H1 (cell line): Measurements from ENCODE around the gene BATF3. TPM values are rescaled to one million over a fixed set of nuclear protein-coding genes. Genes with fewer than 3 reads are reported as not detected.

Source experiments
- CTCF ChIA-PET: fragments of 300-600 bp; sonication (Branson Sonifier 250); formaldehyde crosslinking; loops from one replicate; lab custom pipeline; 2021; ENCODE audit not compliant: partially characterized antibody; lab: Charles Lee
- POLR2A ChIA-PET: fragments of 300-600 bp; sonication (Branson Sonifier 250); formaldehyde crosslinking; loops from one replicate; lab custom pipeline; 2021; ENCODE audit warnings: inconsistent platforms; ENCODE audit not compliant: partially characterized antibody; lab: Charles Lee
- DNase-seq, 2 experiments: peaks; one replicate each; pipeline versions ENCODE4 v3.0.0 to v3.0.0-alpha.2; 2010 to 2022; ENCODE audit warnings: low spot score in 2 of 2, low read depth in 1 of 2, mixed read lengths in 1 of 2
- FAIRE-seq: peaks from 2 replicates; lab custom pipeline; 2011; peaks lifted over from hg19 to GRCh38; lab: Jason Lieb, UNC
- H2AFZ ChIP-seq: 2 replicates; pipeline ENCODE4 v1.8.1; 2012; ENCODE audit warnings: low read length, inconsistent platforms
- H2AK5ac ChIP-seq: 2 replicates; pipeline ENCODE4 v1.6.1; 2013; ENCODE audit warnings: low read depth, low read length
- H2BK120ac ChIP-seq: replicated peaks from 2 replicates; pipeline ENCODE3; 2013; ENCODE audit warnings: low read depth, low read length, inconsistent platforms
- H2BK12ac ChIP-seq: 2 replicates; pipeline ENCODE4 v1.6.1; 2013; ENCODE audit warnings: low read depth, low read length
- H2BK15ac ChIP-seq: 2 replicates; pipeline ENCODE4 v1.6.1; 2013; ENCODE audit warnings: low read length
- H2BK20ac ChIP-seq: 2 replicates; pipeline ENCODE4 v1.6.1; 2013; ENCODE audit warnings: low read length
- H2BK5ac ChIP-seq: 2 replicates; pipeline ENCODE4 v1.6.1; 2013; ENCODE audit warnings: low read depth, low read length
- H3K14ac ChIP-seq: 2 replicates; pipeline ENCODE4 v1.6.1; 2013; ENCODE audit warnings: inconsistent platforms; ENCODE audit not compliant: insufficient read length
- H3K18ac ChIP-seq: 2 replicates; pipeline ENCODE4 v1.6.1; 2013; ENCODE audit warnings: low read length; ENCODE audit errors: extremely low read depth
- H3K23ac ChIP-seq: 2 replicates; pipeline ENCODE4 v1.6.1; 2013; ENCODE audit warnings: inconsistent platforms; ENCODE audit not compliant: insufficient read length
- H3K23me2 ChIP-seq: 2 replicates; pipeline ENCODE4 v1.6.1; 2013; ENCODE audit warnings: low read depth, low read length
- H3K27ac ChIP-seq: 2 replicates; pipeline ENCODE4 v1.6.1; 2011; ENCODE audit warnings: low read depth, low read length, inconsistent platforms
- H3K27me3 ChIP-seq, 4 experiments: replicated peaks in 1 of 4; 1 replicate in 1 of 4; 2 replicates in 3 of 4; pipeline versions ENCODE4 v1.6.1 to v1.8.1; 2011 to 2013; ENCODE audit warnings: low read length in 3 of 4, mild to moderate bottlenecking in 3 of 4, inconsistent platforms in 2 of 4, mixed read lengths in 2 of 4, moderate library complexity in 1 of 4; ENCODE audit not compliant: control insufficient read depth in 3 of 4, insufficient read depth in 3 of 4; ENCODE audit errors: extremely low read depth in 1 of 4
- H3K36me3 ChIP-seq, 4 experiments: 2 replicates each; pipeline versions ENCODE4 v1.6.1 to v1.8.1; 2011 to 2013; ENCODE audit warnings: mild to moderate bottlenecking in 4 of 4, low read length in 3 of 4, moderate library complexity in 2 of 4, control low read depth in 1 of 4, inconsistent platforms in 1 of 4; ENCODE audit not compliant: insufficient read depth in 4 of 4, control insufficient read depth in 2 of 4
- H3K4ac ChIP-seq: replicated peaks from 2 replicates; pipeline ENCODE3; 2013; ENCODE audit warnings: low read length, low read depth, mixed read lengths, inconsistent platforms; ENCODE audit not compliant: insufficient read length
- H3K4me1 ChIP-seq, 4 experiments: replicated peaks in 1 of 4; 1 replicate in 1 of 4; 2 replicates in 3 of 4; pipeline versions ENCODE4 v1.6.1 to v1.8.1; 2011 to 2013; ENCODE audit warnings: low read length in 3 of 4, inconsistent platforms in 2 of 4, mixed read lengths in 1 of 4; ENCODE audit not compliant: insufficient read depth in 4 of 4, control insufficient read depth in 3 of 4
- H3K4me2 ChIP-seq, 2 experiments: 2 replicates each; pipeline versions ENCODE4 v1.6.1 to v1.8.1; 2011 to 2013; ENCODE audit warnings: low read depth in 2 of 2, low read length in 2 of 2, control low read depth in 1 of 2, inconsistent platforms in 1 of 2, mild to moderate bottlenecking in 1 of 2; ENCODE audit not compliant: insufficient read depth in 1 of 2
- H3K4me3 ChIP-seq, 4 experiments: fragments of 200-600, 300-600 bp in 1 of 4; sonication (generic), shearing (Covaris generic), sonication (Bioruptor Twin) in 1 of 4; 2 replicates each; pipeline versions ENCODE4 v1.5.1 to v1.8.1; 2011 to 2016; ENCODE audit warnings: low read length in 4 of 4, low read depth in 3 of 4, control low read depth in 2 of 4, inconsistent platforms in 2 of 4, mild to moderate bottlenecking in 2 of 4, mixed read lengths in 1 of 4, moderate library complexity in 1 of 4; ENCODE audit not compliant: insufficient read depth in 2 of 4; ENCODE audit errors: extremely low read depth in 1 of 4
- H3K56ac ChIP-seq: replicated peaks from 2 replicates; pipeline ENCODE3; 2013; ENCODE audit warnings: low read depth, mild to moderate bottlenecking, mixed read lengths, low read length, inconsistent platforms; ENCODE audit not compliant: insufficient read length
- H3K79me1 ChIP-seq: 2 replicates; pipeline ENCODE4 v1.6.1; 2013; ENCODE audit warnings: low read depth, low read length, control low read depth
- H3K79me2 ChIP-seq, 2 experiments: 2 replicates each; pipeline versions ENCODE4 v1.6.1 to v1.8.1; 2012 to 2013; ENCODE audit warnings: low read length in 2 of 2, mild to moderate bottlenecking in 2 of 2, inconsistent platforms in 1 of 2; ENCODE audit not compliant: insufficient read depth in 2 of 2, control insufficient read depth in 1 of 2
- H3K9ac ChIP-seq, 4 experiments: replicated peaks in 1 of 4; 1 replicate in 1 of 4; 2 replicates in 3 of 4; pipeline versions ENCODE4 v1.6.1 to v1.8.1; 2011 to 2013; ENCODE audit warnings: low read depth in 3 of 4, low read length in 3 of 4, control low read depth in 2 of 4, mild to moderate bottlenecking in 2 of 4, moderate library complexity in 2 of 4, inconsistent platforms in 1 of 4; ENCODE audit errors: extremely low read depth in 1 of 4
- H3K9me3 ChIP-seq, 2 experiments: 2 replicates each; pipeline versions ENCODE4 v1.6.1 to v1.8.1; 2012 to 2013; ENCODE audit warnings: mild to moderate bottlenecking in 2 of 2, moderate library complexity in 2 of 2, control low read depth in 1 of 2, inconsistent platforms in 1 of 2, low read depth in 1 of 2, low read length in 1 of 2, mixed read lengths in 1 of 2; ENCODE audit not compliant: insufficient read depth in 2 of 2
- H4K20me1 ChIP-seq, 2 experiments: replicated peaks in 1 of 2; 2 replicates each; pipeline versions ENCODE3 to v1.8.1; 2011 to 2013; ENCODE audit warnings: inconsistent platforms in 2 of 2, low read length in 2 of 2, mild to moderate bottlenecking in 1 of 2; ENCODE audit not compliant: insufficient read depth in 2 of 2, control insufficient read depth in 1 of 2
- H4K5ac ChIP-seq: 2 replicates; pipeline ENCODE4 v1.6.1; 2013; ENCODE audit warnings: low read length, low read depth, mixed read lengths, inconsistent platforms; ENCODE audit not compliant: insufficient read length
- H4K8ac ChIP-seq: 2 replicates; pipeline ENCODE4 v1.8.0; 2013; ENCODE audit warnings: mild to moderate bottlenecking, moderate library complexity, low read length, inconsistent platforms; ENCODE audit not compliant: insufficient read depth; ENCODE audit errors: extremely low read depth
- H4K91ac ChIP-seq: replicated peaks from 2 replicates; pipeline ENCODE3; 2013; ENCODE audit warnings: low read length, mixed read lengths, inconsistent platforms; ENCODE audit not compliant: insufficient read length
- BACH1 ChIP-seq: IDR thresholded peaks from 2 replicates; pipeline ENCODE4 v1.6.1; 2012; ENCODE audit warnings: low read length, improper control_type of control experiment
- CEBPB ChIP-seq: IDR thresholded peaks from 2 replicates; pipeline ENCODE4 v1.6.1; 2012; ENCODE audit warnings: low read depth, low read length
- CHD2 ChIP-seq: IDR thresholded peaks from 2 replicates; pipeline ENCODE4 v1.6.1; 2012; ENCODE audit warnings: low read length, improper control_type of control experiment
- JUN ChIP-seq: IDR thresholded peaks from 2 replicates; pipeline ENCODE4 v1.6.1; 2011; ENCODE audit warnings: low read depth, mild to moderate bottlenecking, improper control_type of control experiment, low read length
- MAFK ChIP-seq: IDR thresholded peaks from 2 replicates; pipeline ENCODE4 v1.6.1; 2012; ENCODE audit warnings: low read depth, mild to moderate bottlenecking, improper control_type of control experiment, low read length
- NANOG ChIP-seq: IDR thresholded peaks from 2 replicates; pipeline ENCODE4 v1.6.1; 2011; ENCODE audit warnings: low read length, low read depth, mild to moderate bottlenecking, inconsistent platforms; ENCODE audit not compliant: insufficient read depth, poor library complexity, severe bottlenecking
- NRF1 ChIP-seq: IDR thresholded peaks from 2 replicates; pipeline ENCODE4 v1.6.1; 2011; ENCODE audit warnings: mild to moderate bottlenecking, low read depth, low read length, improper control_type of control experiment
- RAD21 ChIP-seq, 2 experiments: IDR thresholded peaks in 1 of 2; conservative IDR thresholded peaks in 1 of 2; 2 replicates each; pipeline ENCODE4 v1.6.1; 2011; ENCODE audit warnings: low read depth in 2 of 2, low read length in 2 of 2, improper control_type of control experiment in 1 of 2, inconsistent platforms in 1 of 2, mild to moderate bottlenecking in 1 of 2, moderate library complexity in 1 of 2
- RFX5 ChIP-seq: IDR thresholded peaks from 2 replicates; pipeline ENCODE4 v1.6.1; 2011; ENCODE audit warnings: low read depth, low read length, improper control_type of control experiment, borderline replicate concordance
- WGBS, 2 experiments: shearing (Covaris generic) in 1 of 2; methylation state at CpG; one replicate each; pipeline versions ENCODE4 v1.1.6 to v1.1.7; 2013 to 2015; ENCODE audit warnings: low lambda C conversion rate in 2 of 2, mixed read lengths in 2 of 2, inconsistent platforms in 1 of 2, low coverage in 1 of 2, missing lambda C conversion rate in 1 of 2; ENCODE audit not compliant: insufficient replicate concordance in 2 of 2, insufficient coverage in 1 of 2, insufficient read length in 1 of 2; ENCODE audit errors: extremely low coverage in 1 of 2, missing lambda C conversion rate in 1 of 2; 5-methylcytosine and 5-hydroxymethylcytosine counted together
- polyA plus RNA-seq, 7 experiments: library from polyadenylated mRNA; depleted of rRNA in 3 of 7; stranded (reverse) in 5 of 7; unstranded in 2 of 7; fragments of >200 nt in 5 of 7; fragments of 200-250 nt in 2 of 7; gene quantifications; 1 replicate in 5 of 7; 2 replicates in 1 of 7; 4 replicates in 1 of 7; pipeline versions ENCODE4 v1.2.1 to v1.2.3, GENCODE V29; 2011 to 2013; ENCODE audit warnings: missing spikeins in 2 of 7, mixed read lengths in 2 of 7
- total RNA-seq: library from RNA; stranded (reverse); fragmentation: NEBNext Ultra II Directional; extraction: Animal tissue kit (Norgen Biotek cat#: 25700); gene quantifications from 2 replicates; pipeline ENCODE4 v1.2.1, GENCODE V29; 2021
- TF ChIP-seq, protein P1 (sequence below): IDR thresholded peaks from 2 replicates; pipeline ENCODE4 v1.6.1; 2011; ENCODE audit warnings: low read length, improper control_type of control experiment
- TF ChIP-seq, protein P2 (sequence below): IDR thresholded peaks from 2 replicates; pipeline ENCODE4 v1.6.1; 2011; ENCODE audit warnings: low read depth, mild to moderate bottlenecking, low read length; ENCODE audit not compliant: insufficient read depth

Gene BATF3
- total and polyA plus RNA-seq, 2 of the 8 experiments (the other 6 are each of a cell fraction or from before 2014, with no cell fraction given), result 6.3 TPM

DNA sequence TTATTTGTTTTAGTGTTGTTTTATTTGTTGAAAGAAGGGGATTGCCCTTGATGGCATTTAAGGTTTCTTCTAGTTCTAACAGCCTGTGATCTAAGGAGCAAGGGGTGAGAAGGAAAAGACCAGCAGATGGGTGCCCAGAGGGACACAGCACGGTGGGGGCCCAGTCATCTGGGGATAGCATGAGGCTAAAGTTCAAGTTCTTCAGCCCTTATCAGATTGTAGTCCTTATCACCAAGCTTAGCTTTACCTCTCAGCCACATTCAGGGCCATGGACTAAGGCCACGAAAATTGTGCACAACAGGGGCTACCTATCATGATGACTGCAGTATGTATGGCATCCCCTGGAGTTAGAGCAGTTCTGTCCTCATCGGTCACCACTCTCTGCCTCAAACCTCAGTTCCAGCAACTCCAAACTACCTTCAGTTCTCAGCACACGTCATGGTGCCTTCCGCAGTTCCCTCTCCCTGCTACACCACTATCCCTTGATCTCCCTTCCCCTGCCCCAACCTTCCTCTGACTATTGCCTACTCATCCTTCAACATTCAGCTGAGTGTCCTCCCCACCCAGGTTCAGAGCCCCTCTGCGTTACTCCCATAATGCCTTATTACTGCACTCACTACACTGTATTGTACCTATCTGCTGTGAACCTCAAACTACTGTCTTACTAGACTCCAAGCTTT lies 54.6 kb downstream of the BATF3 start:
- Histone ChIP-seq H3K23ac (no peak overlapping the region), H3K36me3 (no peaks in the 10 kb centered on the region), H3K79me1 (no peaks in the 10 kb centered on the region), H4K8ac (no peak overlapping the region), H3K27me3 (no peaks in the 10 kb centered on the region), H4K5ac (no peak overlapping the region), H3K9me3 (no peaks in the 10 kb centered on the region), H3K18ac (no peak overlapping the region), H3K4me1 (no peaks in the 10 kb centered on the region), H2AK5ac (0 out of 2 replicates have a peak overlapping the region, but pooled peaks have one; percentile 9), H2AFZ (no peak overlapping the region), H2BK20ac (no peak overlapping the region), H3K79me2 (no peaks in the 10 kb centered on the region), H2BK5ac (no peak overlapping the region), H3K4me2 (no peak overlapping the region), H3K4me3 (no peak overlapping the region), H2BK15ac (no peak overlapping the region), H3K9ac (peak overlapping the region in 1 of 4 experiments; percentile 17; a peak in 1 of 7 replicates), H3K4ac (no peak overlapping the region), H4K91ac (no peak overlapping the region), H3K23me2 (no peaks in the 10 kb centered on the region), H2BK120ac (no peak overlapping the region), H3K14ac (no peak overlapping the region), H4K20me1 (no peaks in the 10 kb centered on the region), H3K56ac (no peak overlapping the region), H2BK12ac (no peak overlapping the region), H3K27ac (no peak overlapping the region)
- POLR2A ChIA-PET, result interaction anchor here (1.4 kb wide), 1 partner anchor 37 kb away, joined by 4 read pairs; the partner anchor contains the start of gene ATF3
- DNase-seq, result peak in 1 of 2 experiments; percentile 19
- 87% methylated on average over 6 of the region's 6 CpGs; no CpG with 5 or more reads in 1 of the 2 experiments for WGBS, 2 experiments
- FAIRE-seq, result no peak
- CTCF ChIA-PET, result interaction anchor here (1.2 to 1.6 kb wide), 3 partner anchors 20 to 189 kb away, joined by 3 to 6 read pairs (median 4); no protein-coding TSS in a partner anchor
- TF ChIP-seq BACH1 (no peak), JUN (no peak), CEBPB (no peak), NANOG (no peak), RAD21 (IDR thresholded peaks at IDR 0.05 in 1 of 2, conservative IDR thresholded peaks at IDR 0.05 in 1 of 2; ENCODE audit: low read depth in 2 of 2, low read length in 2 of 2) (no peak), RFX5 (no peak), NRF1 (no peak), MAFK (no peak), CHD2 (no peak)
- TF ChIP-seq, protein P1, sequence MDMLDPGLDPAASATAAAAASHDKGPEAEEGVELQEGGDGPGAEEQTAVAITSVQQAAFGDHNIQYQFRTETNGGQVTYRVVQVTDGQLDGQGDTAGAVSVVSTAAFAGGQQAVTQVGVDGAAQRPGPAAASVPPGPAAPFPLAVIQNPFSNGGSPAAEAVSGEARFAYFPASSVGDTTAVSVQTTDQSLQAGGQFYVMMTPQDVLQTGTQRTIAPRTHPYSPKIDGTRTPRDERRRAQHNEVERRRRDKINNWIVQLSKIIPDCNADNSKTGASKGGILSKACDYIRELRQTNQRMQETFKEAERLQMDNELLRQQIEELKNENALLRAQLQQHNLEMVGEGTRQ, result no peak
- TF ChIP-seq, protein P2, sequence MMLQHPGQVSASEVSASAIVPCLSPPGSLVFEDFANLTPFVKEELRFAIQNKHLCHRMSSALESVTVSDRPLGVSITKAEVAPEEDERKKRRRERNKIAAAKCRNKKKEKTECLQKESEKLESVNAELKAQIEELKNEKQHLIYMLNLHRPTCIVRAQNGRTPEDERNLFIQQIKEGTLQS, result no peak
